Measurements from ENCODE around the gene PPME1.

The PPME1 gene

DNA sequence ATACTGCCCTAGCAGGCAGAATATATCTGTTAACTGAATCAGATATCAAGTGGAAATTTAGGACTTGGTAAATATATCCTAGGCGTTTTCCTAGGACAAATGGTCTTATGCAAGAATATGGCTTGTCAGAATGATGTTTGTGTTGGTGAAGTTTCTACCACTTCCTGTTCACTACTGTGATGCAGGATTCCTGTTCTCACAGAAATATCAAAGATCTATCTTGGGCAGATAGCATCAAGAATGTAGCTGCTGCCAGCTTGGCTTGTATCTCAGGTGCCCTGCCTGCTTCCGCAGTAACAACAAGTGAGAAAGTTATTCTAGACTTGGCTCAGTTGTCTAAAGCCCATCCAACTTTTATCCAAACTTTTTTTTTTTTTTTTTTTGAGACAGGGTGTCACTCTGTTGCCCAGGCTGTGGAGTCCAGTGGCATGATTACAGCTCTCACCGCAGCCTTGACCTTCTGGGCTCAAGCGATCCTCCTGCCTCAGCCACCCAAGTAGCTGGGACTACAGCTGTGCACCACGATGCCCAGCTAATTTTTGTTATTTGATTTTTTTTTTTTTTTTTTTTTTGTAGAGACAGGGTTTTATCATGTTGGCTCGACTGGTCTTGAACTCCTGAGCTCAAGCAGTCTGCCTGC is 61.3 kb downstream of the PPME1 start:
- H3K27ac ChIP-seq (ENCODE audit: low read length), result no peak overlapping the region
- H3K36me3 ChIP-seq (ENCODE audit: control insufficient read depth in 1 of 2, insufficient read depth in 2 of 2, low read length in 2 of 2), result peaks cover 35 to 55% of the 10 kb centered on the region in 2 donors
- no peaks in the 10 kb centered on the region for H3K27me3 ChIP-seq (ENCODE audit: low read depth, low read length)
- H3K4me1 ChIP-seq (ENCODE audit: control insufficient read depth in 1 of 2, insufficient read depth in 2 of 2, low read length in 2 of 2), result no peaks in the 10 kb centered on the region
- no peak overlapping the region for H3K4me3 ChIP-seq (ENCODE audit: low read depth in 1 of 2, low read length in 2 of 2)
- H3K9me3 ChIP-seq (ENCODE audit: control insufficient read depth in 1 of 2, low read length in 2 of 2), result no peaks in the 10 kb centered on the region

DNA sequence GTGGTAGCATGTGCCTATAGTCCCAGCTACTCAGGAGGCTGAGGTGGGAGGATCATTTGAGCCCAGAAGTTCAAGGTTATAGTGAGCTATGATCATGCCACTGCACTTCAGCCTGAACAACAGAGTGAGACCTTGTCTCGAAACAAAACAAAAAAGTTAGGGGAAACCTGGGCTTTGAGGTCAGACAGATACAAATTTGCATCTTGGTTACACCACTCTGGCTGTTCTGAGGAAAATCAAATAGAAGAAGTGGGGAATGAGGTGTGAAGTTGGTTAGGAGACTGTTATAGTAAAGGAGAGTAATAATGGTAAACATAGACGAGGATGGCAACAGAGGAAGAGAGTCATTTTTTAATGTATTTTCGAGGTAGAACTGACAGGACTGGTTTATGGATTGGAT is 62.6 kb downstream of the PPME1 start:
- Histone ChIP-seq H3K27me3 (ENCODE audit: low read depth, low read length) (no peaks in the 10 kb centered on the region), H3K36me3 (ENCODE audit: control insufficient read depth in 1 of 2, insufficient read depth in 2 of 2, low read length in 2 of 2) (peaks cover 43 to 63% of the 10 kb centered on the region in 2 donors), H3K4me3 (ENCODE audit: low read depth in 1 of 2, low read length in 2 of 2) (no peak overlapping the region), H3K4me1 (ENCODE audit: control insufficient read depth in 1 of 2, insufficient read depth in 2 of 2, low read length in 2 of 2) (no peaks in the 10 kb centered on the region), H3K27ac (ENCODE audit: low read length) (no peak overlapping the region), H3K9me3 (ENCODE audit: control insufficient read depth in 1 of 2, low read length in 2 of 2) (no peaks in the 10 kb centered on the region)

DNA sequence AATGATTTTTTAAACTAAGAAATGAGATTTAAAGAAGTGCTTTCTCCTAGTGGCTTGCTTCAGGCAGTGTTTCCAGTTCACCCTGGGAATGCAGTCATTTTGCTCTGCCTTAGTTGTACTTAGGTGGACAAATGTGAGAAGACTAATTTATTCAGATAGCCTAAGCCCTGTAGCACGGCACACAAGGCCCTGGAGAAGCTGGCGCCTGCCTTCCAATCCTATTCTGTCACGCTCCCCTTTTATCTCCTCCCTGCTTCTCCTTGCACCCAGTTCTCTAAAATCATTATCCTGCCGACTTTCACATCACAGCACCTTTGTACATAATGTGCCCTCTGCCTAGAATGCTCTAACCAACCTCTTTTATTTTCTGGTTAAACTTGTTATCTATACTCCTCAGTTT is 64.0 kb downstream of the PPME1 start:
- Histone ChIP-seq H3K4me3 (ENCODE audit: low read depth in 1 of 2, low read length in 2 of 2) (no peak overlapping the region), H3K27ac (ENCODE audit: low read length) (no peak overlapping the region), H3K36me3 (ENCODE audit: control insufficient read depth in 1 of 2, insufficient read depth in 2 of 2, low read length in 2 of 2) (peaks cover 49 to 72% of the 10 kb centered on the region in 2 donors), H3K4me1 (ENCODE audit: control insufficient read depth in 1 of 2, insufficient read depth in 2 of 2, low read length in 2 of 2) (no peaks in the 10 kb centered on the region), H3K9me3 (ENCODE audit: control insufficient read depth in 1 of 2, low read length in 2 of 2) (no peaks in the 10 kb centered on the region), H3K27me3 (ENCODE audit: low read depth, low read length) (no peaks in the 10 kb centered on the region)

DNA sequence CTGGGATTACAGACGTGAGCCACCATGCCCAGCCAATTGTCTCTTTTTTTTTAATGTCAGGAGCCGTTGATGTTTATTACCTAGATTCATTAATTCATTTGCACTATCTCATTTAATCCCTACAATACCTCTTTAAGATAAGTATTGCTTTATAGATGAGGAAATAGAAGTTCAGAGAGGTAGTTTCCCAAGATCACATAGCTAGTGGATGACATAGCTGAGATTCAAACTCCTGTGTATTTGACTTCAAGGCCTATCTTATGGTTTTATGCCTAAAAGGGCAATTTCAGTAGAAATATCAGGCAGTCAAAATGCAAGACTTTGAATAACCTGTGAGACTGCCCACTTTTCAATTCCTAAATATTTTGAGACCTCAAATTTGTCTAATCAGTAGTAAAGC is 66.5 kb downstream of the PPME1 start:
- H3K4me1 ChIP-seq (ENCODE audit: control insufficient read depth in 1 of 2, insufficient read depth in 2 of 2, low read length in 2 of 2), result no peaks in the 10 kb centered on the region
- H3K36me3 ChIP-seq (ENCODE audit: control insufficient read depth in 1 of 2, insufficient read depth in 2 of 2, low read length in 2 of 2), result peaks cover 48 to 60% of the 10 kb centered on the region in 2 donors
- H3K9me3 ChIP-seq (ENCODE audit: control insufficient read depth in 1 of 2, low read length in 2 of 2), result no peaks in the 10 kb centered on the region
- no peaks in the 10 kb centered on the region for H3K27me3 ChIP-seq (ENCODE audit: low read depth, low read length)
- no peak overlapping the region for H3K4me3 ChIP-seq (ENCODE audit: low read depth in 1 of 2, low read length in 2 of 2)
- no peak overlapping the region for H3K27ac ChIP-seq (ENCODE audit: low read length)

DNA sequence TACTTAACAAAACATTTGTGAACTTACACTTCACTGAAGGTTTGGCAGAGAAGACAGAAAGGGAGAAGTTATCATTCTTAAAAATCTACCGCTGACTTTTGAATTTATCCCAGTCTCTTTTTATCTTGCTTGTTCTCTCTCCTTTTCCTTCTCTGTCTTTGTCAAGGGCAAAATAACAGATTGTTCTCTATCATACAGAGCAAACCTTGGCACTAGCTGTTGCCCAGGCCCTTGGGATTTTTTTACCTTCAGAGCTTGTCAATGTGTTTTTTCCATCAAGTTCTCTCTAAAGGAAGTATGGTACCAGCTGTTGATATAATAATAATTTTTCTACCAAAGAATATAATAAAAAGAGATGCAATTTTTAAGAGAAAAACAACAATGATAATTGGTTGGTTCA is 67.2 kb downstream of the PPME1 start:
- Histone ChIP-seq H3K27ac (ENCODE audit: low read length) (no peak overlapping the region), H3K4me3 (ENCODE audit: low read depth in 1 of 2, low read length in 2 of 2) (no peak overlapping the region), H3K9me3 (ENCODE audit: control insufficient read depth in 1 of 2, low read length in 2 of 2) (no peaks in the 10 kb centered on the region), H3K36me3 (ENCODE audit: control insufficient read depth in 1 of 2, insufficient read depth in 2 of 2, low read length in 2 of 2) (peaks cover 48 to 60% of the 10 kb centered on the region in 2 donors), H3K4me1 (ENCODE audit: control insufficient read depth in 1 of 2, insufficient read depth in 2 of 2, low read length in 2 of 2) (no peaks in the 10 kb centered on the region), H3K27me3 (ENCODE audit: low read depth, low read length) (no peaks in the 10 kb centered on the region)

DNA sequence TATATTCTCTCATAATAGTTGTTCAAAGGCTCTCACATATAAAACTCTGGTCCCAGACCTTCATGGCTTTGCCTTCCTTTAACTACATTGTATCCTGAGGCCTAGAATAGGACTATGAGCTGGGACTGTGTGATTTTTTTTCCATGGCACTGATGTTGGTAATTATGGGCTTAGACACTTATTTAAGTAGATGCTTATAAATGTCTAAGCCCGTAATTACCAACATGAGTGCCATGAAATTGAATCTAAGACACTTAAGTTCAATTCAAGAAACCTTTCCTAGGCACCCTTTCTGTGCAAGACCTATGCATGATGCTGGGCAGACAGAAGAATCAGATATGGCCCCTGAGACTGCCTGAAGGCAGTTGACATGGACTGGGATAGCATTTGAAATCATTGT is 77.4 kb downstream of the PPME1 start:
- Histone ChIP-seq H3K4me1 (ENCODE audit: control insufficient read depth in 1 of 2, insufficient read depth in 2 of 2, low read length in 2 of 2) (no peaks in the 10 kb centered on the region), H3K4me3 (ENCODE audit: low read depth in 1 of 2, low read length in 2 of 2) (no peak overlapping the region), H3K36me3 (ENCODE audit: control insufficient read depth in 1 of 2, insufficient read depth in 2 of 2, low read length in 2 of 2) (peaks cover 49 to 74% of the 10 kb centered on the region in 2 donors), H3K9me3 (ENCODE audit: control insufficient read depth in 1 of 2, low read length in 2 of 2) (no peaks in the 10 kb centered on the region), H3K27me3 (ENCODE audit: low read depth, low read length) (no peaks in the 10 kb centered on the region), H3K27ac (ENCODE audit: low read length) (no peak overlapping the region)

DNA sequence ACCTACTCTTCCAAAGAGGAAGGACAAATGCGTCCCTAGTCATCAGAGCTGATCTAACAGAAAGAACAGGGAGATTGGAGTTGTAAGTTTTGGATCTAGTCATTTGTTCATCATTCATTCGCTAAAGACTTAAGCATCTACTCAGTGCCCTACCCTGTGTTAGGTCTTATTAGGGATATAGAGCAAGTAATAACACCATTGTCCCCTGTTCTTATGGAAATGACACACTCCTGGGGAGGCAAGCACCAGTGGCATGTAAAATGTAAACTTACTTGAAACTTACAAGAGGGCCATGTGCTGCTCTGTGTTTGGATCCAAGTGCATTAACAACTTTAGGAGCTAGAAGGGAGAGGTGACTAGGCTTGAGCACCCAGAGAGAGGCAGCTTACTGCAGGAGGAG is 78.4 kb downstream of the PPME1 start:
- Histone ChIP-seq H3K27me3 (ENCODE audit: low read depth, low read length) (no peaks in the 10 kb centered on the region), H3K36me3 (ENCODE audit: control insufficient read depth in 1 of 2, insufficient read depth in 2 of 2, low read length in 2 of 2) (peaks cover 56 to 79% of the 10 kb centered on the region in 2 donors), H3K27ac (ENCODE audit: low read length) (no peak overlapping the region), H3K4me1 (ENCODE audit: control insufficient read depth in 1 of 2, insufficient read depth in 2 of 2, low read length in 2 of 2) (no peaks in the 10 kb centered on the region), H3K4me3 (ENCODE audit: low read depth in 1 of 2, low read length in 2 of 2) (no peak overlapping the region), H3K9me3 (ENCODE audit: control insufficient read depth in 1 of 2, low read length in 2 of 2) (no peaks in the 10 kb centered on the region)

DNA sequence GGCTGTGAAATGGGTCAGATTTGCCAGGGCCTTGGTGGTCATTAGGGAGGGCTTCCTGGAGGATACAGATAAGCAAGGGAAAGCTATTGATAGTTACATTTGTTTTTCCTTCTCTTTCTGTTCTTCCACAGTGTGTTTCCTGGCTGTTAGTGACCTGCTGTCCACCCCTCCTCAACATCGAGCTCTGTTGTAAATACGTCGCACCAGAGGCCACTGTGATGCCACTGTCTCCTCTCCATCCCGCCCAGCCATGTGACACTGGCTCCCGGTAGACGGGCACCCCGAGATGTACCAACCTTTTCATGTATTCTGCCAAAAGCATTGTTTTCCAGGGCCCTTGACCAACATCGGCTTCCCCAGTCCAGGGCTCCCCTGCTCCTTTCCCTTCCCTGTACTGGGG is 82.3 kb downstream of the PPME1 start:
- no peaks in the 10 kb centered on the region for H3K27me3 ChIP-seq (ENCODE audit: low read depth, low read length)
- no peaks in the 10 kb centered on the region for H3K9me3 ChIP-seq (ENCODE audit: control insufficient read depth in 1 of 2, low read length in 2 of 2)
- H3K4me3 ChIP-seq (ENCODE audit: low read depth in 1 of 2, low read length in 2 of 2), result no peak overlapping the region
- no peaks in the 10 kb centered on the region for H3K4me1 ChIP-seq (ENCODE audit: control insufficient read depth in 1 of 2, insufficient read depth in 2 of 2, low read length in 2 of 2)
- H3K36me3 ChIP-seq (ENCODE audit: control insufficient read depth in 1 of 2, insufficient read depth in 2 of 2, low read length in 2 of 2), result peaks cover 44 to 57% of the 10 kb centered on the region in 2 donors
- H3K27ac ChIP-seq (ENCODE audit: low read length), result no peak overlapping the region

DNA sequence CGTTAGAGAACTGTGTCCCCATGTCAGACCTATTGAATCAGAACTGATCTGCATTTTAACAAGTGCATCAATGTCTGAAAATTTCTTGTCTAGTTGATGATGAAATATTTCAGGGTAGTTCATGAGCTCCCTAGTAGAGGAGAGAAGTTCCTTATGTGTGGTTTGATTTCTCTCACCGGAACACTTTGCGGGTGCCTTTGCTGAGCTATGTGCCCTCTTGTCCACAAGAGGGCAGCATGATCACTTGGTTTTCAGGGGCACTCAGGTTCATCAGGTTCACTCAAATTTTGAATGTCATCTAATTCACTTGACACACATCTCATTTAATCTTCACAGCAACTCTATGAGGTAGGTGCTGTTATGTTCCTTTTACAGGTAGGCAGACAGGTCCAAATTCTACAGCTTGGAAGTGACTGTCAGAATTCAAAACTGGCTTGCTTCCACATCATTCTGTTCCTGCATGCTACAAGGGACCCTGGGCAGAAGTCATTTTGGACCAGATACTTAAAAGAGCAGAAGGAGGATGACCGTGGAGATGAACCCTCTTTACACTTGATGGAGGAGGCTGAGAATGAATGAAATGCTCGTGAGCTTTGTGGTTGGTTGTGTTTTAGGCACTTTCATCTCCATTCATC is 84.8 kb downstream of the PPME1 start:
- H3K36me3 ChIP-seq (ENCODE audit: control insufficient read depth in 1 of 2, insufficient read depth in 2 of 2, low read length in 2 of 2), result peaks cover 27 to 34% of the 10 kb centered on the region in 2 donors
- no peaks in the 10 kb centered on the region for H3K9me3 ChIP-seq (ENCODE audit: control insufficient read depth in 1 of 2, low read length in 2 of 2)
- H3K4me1 ChIP-seq (ENCODE audit: control insufficient read depth in 1 of 2, insufficient read depth in 2 of 2, low read length in 2 of 2), result no peaks in the 10 kb centered on the region
- H3K27me3 ChIP-seq (ENCODE audit: low read depth, low read length), result no peaks in the 10 kb centered on the region
- no peak overlapping the region for H3K4me3 ChIP-seq (ENCODE audit: low read depth in 1 of 2, low read length in 2 of 2)
- H3K27ac ChIP-seq (ENCODE audit: low read length), result no peak overlapping the region

DNA sequence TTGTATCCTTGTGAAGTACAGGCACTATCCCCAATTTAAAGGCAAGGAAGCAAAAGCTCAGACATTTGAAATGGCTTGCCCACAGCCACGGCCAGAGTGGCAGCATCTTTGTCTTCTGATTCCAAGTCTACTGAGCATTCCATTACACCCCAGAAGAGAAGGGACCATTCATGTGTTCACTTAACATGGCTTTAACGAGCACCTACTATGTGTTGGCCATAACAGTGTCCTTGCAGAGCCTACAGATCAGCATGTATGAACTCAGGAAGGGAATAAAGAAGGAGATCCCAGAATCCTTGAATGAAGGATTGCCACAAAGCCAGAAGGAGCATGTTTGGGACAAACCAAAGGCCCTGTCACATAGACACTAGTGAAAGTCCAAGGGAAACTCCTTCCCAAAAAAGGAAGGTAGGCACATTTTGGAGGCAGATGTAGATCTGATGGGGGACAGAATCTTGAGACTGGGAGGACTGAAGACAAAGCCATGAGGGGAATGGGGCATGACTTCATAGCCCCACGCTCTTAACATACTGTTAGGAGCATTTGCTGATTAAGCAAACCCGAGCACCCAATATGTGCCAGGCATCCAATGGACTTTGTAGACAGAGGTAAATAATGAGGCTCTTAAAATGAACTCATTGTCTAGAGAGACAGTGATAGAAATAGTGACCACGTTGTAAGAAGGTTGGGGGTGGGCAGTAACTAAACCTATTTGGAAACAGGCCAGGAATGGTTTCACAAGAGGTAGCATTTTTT is 85.5 kb downstream of the PPME1 start:
- Histone ChIP-seq H3K27me3 (ENCODE audit: low read depth, low read length) (no peaks in the 10 kb centered on the region), H3K4me1 (ENCODE audit: control insufficient read depth in 1 of 2, insufficient read depth in 2 of 2, low read length in 2 of 2) (no peaks in the 10 kb centered on the region), H3K36me3 (ENCODE audit: control insufficient read depth in 1 of 2, insufficient read depth in 2 of 2, low read length in 2 of 2) (peaks cover 20 to 27% of the 10 kb centered on the region in 2 donors), H3K9me3 (ENCODE audit: control insufficient read depth in 1 of 2, low read length in 2 of 2) (no peaks in the 10 kb centered on the region), H3K4me3 (ENCODE audit: low read depth in 1 of 2, low read length in 2 of 2) (no peak overlapping the region), H3K27ac (ENCODE audit: low read length) (no peak overlapping the region)

DNA sequence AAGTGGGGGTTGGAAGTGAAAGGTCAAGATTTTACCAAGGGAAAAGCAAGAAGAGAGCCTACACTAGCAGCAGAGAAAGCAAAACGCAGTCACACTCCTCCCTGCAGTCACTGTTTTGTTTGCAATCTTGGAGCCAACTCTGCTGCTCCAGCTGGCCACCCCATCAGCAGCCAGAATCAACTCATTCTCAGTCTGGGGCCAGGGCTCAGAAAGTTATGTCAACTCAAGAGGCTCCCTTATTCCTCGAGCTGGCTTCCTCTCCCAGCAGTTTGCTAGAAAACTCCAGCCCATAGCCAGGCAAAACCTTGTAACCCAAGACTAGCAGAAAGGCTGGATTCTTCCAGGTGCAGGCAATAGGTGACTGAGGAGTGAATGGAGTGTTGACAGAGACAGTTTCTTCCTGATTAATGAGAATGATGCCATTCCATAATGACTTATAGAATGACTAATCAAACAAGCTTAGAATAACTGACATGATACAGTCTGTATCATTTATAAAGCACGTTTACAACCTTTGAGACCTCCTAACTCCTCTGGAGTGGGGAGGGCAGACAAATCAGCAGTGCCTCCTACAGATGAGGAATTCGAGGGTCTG is 87.0 kb downstream of the PPME1 start:
- H3K4me1 ChIP-seq (ENCODE audit: control insufficient read depth in 1 of 2, insufficient read depth in 2 of 2, low read length in 2 of 2), result no peaks in the 10 kb centered on the region
- no peak overlapping the region for H3K4me3 ChIP-seq (ENCODE audit: low read depth in 1 of 2, low read length in 2 of 2)
- no peaks in the 10 kb centered on the region for H3K27me3 ChIP-seq (ENCODE audit: low read depth, low read length)
- H3K36me3 ChIP-seq (ENCODE audit: control insufficient read depth in 1 of 2, insufficient read depth in 2 of 2, low read length in 2 of 2), result peaks cover 11 to 18% of the 10 kb centered on the region in 2 donors
- H3K9me3 ChIP-seq (ENCODE audit: control insufficient read depth in 1 of 2, low read length in 2 of 2), result no peaks in the 10 kb centered on the region
- H3K27ac ChIP-seq (ENCODE audit: low read length), result no peak overlapping the region
